K562 (cell line): ENCODE data around the gene SMOC2. TPM values are rescaled to one million over a fixed set of nuclear protein-coding genes. Genes with fewer than 3 reads are reported as not detected.

Source experiments
- polyA plus RNA-seq, 8 experiments: library from polyadenylated mRNA; depleted of rRNA in 4 of 8; stranded (reverse) in 5 of 8; unstranded in 3 of 8; fragments of >200 nt; fragmentation: Nextera tagmentation in 2 of 8; fragmentation: Illumina TruSeq in 1 of 8; extraction: Ambion mirVana in 2 of 8; extraction: Trizol in 1 of 8; gene quantifications; 2 replicates each; pipeline versions ENCODE4 v1.2.1 to v1.2.3, GENCODE V29; 2011 to 2014; ENCODE audit warnings: inconsistent platforms in 1 of 8, missing spikeins in 1 of 8
- total RNA-seq, 7 experiments: library from RNA; depleted of rRNA in 6 of 7; stranded (reverse); fragments of >200 nt in 6 of 7; fragmentation: Illumina TruSeq in 2 of 7; extraction: Trizol in 2 of 7; gene quantifications; 2 replicates each; pipeline versions ENCODE4 v1.2.1 to v1.2.3, GENCODE V29; 2011 to 2021; ENCODE audit warnings: low replicate concordance in 1 of 7
- TF ChIP-seq, protein P1 (sequence below): fragments of 450-650 bp; IDR thresholded peaks from 2 replicates; pipeline ENCODE4 v1.6.1; 2016; ENCODE audit warnings: low read depth

The SMOC2 gene
- total and polyA plus RNA-seq, 9 of the 15 experiments (the other 6 are each of a cell fraction or from before 2014, with no cell fraction given), result 0.45 to 2.3 (median 1.1) TPM

DNA sequence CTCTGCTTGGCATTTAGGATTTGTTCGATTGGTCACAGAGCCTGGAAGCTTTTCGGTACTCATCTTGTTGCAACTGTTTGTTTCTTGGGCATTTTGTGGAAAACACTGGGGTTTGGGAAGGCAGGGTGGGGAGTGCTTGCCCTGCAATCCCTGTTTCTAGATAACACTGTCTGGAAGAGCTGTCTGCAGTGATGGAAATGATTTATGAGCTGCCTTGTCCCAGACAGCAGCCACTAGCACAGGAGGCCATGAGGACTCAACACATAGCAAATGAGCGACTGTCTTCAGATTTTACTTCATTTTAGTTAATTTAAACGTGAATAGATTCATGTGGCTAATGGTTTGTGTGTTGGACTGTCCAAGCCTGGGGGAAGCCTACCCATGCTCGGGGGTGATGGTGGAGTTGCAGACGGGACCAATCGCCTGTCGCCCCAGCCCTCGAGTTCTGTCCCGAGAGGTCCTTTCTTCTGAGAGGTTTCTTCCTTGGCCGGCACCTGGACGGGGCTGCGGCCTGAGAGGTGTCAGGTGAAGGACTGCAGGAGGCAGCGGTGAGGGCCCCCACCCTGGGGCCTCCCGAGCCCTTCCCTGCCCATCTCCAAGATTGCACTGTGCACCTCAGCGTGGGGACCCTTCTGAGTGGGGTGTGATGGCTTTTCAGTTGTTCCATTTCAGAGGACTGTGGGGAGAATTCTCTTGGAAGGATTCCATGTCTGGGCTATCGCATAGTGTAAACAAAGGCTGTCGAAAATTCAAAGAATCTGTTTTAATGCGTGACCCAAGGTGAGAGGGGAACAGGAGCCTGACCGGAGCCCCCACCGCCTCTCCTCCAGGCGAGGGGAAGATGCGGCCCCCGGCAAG lies 55.4 kb downstream of the SMOC2 start (continued):
- TF ChIP-seq, protein P1, sequence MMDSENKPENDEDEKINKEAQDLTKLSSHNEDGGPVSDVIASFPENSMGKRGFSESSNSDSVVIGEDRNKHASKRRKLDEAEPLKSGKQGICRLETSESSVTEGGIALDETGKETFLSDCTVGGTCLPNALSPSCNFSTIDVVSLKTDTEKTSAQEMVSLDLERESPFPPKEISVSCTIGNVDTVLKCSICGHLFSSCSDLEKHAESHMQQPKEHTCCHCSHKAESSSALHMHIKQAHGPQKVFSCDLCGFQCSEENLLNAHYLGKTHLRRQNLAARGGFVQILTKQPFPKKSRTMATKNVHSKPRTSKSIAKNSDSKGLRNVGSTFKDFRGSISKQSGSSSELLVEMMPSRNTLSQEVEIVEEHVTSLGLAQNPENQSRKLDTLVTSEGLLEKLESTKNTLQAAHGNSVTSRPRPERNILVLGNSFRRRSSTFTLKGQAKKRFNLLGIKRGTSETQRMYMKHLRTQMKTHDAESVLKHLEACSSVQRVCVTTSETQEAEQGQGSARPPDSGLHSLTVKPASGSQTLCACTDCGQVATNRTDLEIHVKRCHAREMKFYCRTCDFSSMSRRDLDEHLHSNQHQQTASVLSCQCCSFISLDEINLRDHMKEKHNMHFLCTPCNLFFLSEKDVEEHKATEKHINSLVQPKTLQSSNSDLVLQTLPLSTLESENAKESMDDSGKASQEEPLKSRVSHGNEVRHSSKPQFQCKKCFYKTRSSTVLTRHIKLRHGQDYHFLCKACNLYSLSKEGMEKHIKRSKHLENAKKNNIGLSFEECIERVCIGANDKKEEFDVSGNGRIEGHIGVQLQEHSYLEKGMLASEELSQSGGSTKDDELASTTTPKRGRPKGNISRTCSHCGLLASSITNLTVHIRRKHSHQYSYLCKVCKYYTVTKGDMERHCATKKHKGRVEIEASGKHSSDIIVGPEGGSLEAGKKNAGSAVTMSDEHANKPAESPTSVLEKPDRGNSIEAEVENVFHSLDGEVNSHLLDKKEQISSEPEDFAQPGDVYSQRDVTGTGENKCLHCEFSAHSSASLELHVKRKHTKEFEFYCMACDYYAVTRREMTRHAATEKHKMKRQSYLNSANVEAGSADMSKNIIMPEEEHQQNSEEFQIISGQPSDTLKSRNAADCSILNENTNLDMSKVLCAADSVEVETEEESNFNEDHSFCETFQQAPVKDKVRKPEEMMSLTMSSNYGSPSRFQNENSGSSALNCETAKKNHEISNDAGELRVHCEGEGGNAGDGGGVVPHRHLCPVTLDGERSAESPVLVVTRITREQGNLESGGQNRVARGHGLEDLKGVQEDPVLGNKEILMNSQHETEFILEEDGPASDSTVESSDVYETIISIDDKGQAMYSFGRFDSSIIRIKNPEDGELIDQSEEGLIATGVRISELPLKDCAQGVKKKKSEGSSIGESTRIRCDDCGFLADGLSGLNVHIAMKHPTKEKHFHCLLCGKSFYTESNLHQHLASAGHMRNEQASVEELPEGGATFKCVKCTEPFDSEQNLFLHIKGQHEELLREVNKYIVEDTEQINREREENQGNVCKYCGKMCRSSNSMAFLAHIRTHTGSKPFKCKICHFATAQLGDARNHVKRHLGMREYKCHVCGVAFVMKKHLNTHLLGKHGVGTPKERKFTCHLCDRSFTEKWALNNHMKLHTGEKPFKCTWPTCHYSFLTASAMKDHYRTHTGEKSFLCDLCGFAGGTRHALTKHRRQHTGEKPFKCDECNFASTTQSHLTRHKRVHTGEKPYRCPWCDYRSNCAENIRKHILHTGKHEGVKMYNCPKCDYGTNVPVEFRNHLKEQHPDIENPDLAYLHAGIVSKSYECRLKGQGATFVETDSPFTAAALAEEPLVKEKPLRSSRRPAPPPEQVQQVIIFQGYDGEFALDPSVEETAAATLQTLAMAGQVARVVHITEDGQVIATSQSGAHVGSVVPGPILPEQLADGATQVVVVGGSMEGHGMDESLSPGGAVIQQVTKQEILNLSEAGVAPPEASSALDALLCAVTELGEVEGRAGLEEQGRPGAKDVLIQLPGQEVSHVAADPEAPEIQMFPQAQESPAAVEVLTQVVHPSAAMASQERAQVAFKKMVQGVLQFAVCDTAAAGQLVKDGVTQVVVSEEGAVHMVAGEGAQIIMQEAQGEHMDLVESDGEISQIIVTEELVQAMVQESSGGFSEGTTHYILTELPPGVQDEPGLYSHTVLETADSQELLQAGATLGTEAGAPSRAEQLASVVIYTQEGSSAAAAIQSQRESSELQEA, result no peak
